Limb (tissue), 2 donors: ENCODE data around the gene FAR1.
"Not testable (repeated sequence)": the region's sequence is repeated elsewhere in the genome, so short reads cannot be mapped to it uniquely, and the experiment has no call there.

Experiments
- DNase-seq, 2 donors: peaks; one replicate each; pipeline ENCODE4 v3.0.0-alpha.2; 2016; ENCODE audit errors: extremely low spot score in 2 of 2

Gene FAR1

DNA sequence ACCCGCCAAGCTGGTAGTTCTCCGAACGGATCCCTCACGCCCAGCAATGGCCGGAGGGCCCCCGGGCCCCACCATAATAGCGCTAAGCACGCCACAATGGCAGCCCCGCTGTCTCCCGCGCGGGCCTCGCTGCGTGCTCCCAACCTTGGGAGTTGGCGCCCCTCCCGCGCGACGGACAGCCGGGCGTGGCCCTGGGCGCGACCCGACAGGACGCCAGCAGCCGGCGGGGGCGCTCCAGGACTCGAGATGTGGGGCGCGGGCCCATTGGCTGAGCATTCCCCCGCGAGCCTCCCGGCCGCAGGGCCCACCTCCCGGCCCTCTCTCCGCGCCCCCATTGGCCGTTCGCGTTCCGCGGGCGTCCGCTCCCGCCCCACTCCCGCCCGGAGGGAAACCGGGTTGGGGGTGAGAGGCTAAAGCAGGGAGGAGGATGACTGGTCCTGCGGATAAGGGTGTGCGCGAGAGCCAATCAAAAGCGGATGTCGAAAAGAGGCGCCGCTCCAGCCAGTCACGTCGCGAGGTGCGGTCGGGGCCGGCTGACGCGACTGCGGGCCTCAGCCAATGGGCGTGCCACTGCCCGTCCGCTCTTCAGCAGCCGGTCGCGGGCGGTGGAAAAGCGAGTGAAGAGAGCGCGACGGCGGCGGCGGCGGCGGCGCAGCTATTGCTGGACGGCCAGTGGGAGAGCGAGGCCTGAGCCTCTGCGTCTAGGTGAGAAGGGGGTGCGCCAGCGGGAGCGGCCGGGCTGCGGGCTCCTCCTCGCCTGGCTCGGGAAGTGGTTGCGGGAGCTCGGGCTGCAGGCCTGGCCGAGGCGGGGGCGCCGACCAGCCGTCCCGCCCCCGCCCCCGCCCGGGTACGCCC, at the start of gene FAR1:
TSS of gene FAR1 (plus strand) at position 567 of the 855 bp plus-strand sequence. CDS start 26,098 bp downstream, outside the sequence.
- peak; percentile 98 to 99 for DNase-seq

DNA sequence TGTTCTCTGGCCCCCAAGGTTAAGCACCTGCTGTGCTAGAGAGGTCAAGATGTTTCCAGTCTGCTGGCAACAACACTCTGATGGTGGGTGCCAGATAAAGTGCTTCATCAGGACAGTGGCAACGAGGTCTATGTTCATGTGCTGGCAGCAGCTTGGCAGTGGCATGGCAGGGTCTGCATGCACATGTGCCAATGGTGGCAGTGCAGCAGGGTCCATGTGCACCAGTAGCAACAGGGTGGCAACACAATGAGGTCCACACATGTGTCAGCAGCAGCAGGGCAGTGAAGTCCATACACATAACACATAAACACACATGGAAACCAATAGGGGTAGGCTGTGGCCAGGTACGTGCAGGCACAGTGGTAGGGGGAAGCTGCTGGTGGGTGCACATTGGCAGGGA, 48.4 kb upstream of the FAR1 start:
- no peak for DNase-seq

- DNase-seq: not testable (repeated sequence)
Observed at GRCh38 chr11:13626818-13627217, 41.6 kb upstream of the FAR1 start.

- not testable (repeated sequence) for DNase-seq
Observed at GRCh38 chr11:13628634-13629033, 39.8 kb upstream of the FAR1 start.

GRCh38 chr11:13629779-13630178, 38.7 kb upstream of the FAR1 start:
- DNase-seq: no peak

- DNase-seq: no peak
Observed at GRCh38 chr11:13635290-13635689, 33.2 kb upstream of the FAR1 start.

GRCh38 chr11:13635804-13636203, 32.7 kb upstream of the FAR1 start:
- no peak for DNase-seq

DNA sequence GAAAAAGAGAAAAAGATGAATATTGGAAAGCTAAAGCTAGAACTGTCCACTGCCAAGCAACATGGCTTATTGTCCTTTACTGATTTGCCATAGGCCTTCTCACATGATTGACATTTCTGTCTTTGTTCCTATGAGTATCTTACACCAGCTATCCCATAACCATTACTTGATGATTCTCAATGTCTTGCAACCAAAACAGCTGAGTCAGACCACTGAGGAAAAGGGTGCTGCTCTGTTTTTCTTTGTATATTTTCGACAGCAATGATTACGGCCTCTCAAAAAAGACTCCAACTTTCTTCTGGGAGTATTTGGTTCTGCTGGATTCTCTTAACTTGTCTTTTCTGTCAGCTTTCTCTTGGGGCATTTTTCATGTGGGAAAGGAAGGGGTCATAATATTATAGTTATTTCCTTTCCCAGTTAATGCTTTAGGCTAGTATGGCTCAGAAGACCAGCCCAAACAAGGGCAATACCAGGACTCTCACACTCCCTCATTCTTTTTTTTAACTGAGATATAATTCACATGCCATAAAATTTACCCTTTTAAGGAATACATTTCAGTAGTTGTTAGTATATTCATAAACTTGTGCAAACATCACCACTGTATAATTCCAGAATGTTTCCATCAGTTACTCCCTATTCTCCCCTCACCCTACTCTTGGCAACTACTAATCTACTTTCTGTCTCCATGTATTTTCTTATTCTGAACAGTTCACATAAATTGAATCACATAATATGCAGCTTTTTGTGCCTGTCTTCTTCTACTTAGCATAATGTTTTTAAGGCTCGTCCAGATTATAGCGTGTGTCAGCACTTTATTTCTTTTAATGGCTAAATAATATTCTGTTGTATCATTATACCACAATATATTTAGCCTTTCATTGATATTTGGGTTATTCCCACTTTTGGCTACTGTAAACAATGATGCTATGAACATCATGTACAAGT, 31.1 kb upstream of the FAR1 start:
- DNase-seq: no peak

GRCh38 chr11:13638422-13638821, 30.0 kb upstream of the FAR1 start:
- no peak for DNase-seq

- no peak for DNase-seq
Observed at GRCh38 chr11:13644997-13645687, 23.3 kb upstream of the FAR1 start.

DNA sequence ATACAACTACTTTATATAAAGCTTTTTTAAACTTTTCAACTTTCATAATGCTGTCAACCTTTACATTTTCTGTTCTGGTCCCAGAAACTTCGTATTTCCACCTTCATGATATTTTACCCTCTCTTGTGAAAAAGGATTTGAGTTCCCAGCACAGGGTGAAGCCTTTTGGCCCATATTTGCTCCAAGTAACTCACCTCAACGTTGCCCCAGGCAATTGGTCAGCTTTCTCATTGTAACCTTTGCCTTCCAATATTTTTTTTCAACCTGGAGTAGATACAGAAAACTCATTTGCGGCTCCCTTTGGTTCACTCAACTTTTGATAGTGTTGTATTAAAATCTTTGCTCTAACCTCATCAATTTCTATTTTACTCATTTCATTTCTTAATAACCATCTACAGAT, 21.1 kb upstream of the FAR1 start:
- DNase-seq: no peak

GRCh38 chr11:13649619-13650018, 18.8 kb upstream of the FAR1 start:
- no peak for DNase-seq

- DNase-seq: not testable (repeated sequence)
Observed at GRCh38 chr11:13651515-13651914, 17.0 kb upstream of the FAR1 start.

DNA sequence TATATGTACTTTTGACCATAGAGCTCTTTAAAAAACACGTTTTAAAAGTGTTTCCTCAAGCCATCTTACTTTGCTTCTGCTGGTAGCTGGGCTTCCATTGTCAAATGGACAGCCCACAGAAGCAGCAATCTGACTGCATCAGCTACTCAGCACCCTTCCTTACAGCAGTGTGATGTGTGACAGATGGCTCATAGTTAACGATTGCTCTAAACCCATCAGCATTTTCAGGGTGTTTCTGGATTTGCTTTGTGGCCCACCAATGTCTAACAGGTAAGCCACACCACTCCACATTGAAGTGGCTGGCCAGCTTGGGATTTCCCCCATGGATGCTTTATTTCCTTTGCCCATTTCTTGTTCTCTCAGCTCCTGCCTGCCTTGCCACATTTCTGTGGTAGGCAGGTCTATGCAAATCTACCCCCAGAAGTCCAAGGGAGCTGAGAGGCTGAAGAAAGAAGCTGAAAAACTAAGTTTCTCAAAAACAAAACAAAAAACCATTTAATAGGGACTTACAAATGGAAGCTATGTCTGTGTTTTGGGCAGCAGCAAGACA, 7.3 kb upstream of the FAR1 start:
- no peak for DNase-seq

- DNase-seq: no peak
Observed at GRCh38 chr11:13663631-13664071, 4.8 kb upstream of the FAR1 start.

GRCh38 chr11:13664351-13664750, 4.1 kb upstream of the FAR1 start:
- DNase-seq: no peak

- no peak for DNase-seq
Observed at GRCh38 chr11:13666708-13667107, 1.8 kb upstream of the FAR1 start.

DNA sequence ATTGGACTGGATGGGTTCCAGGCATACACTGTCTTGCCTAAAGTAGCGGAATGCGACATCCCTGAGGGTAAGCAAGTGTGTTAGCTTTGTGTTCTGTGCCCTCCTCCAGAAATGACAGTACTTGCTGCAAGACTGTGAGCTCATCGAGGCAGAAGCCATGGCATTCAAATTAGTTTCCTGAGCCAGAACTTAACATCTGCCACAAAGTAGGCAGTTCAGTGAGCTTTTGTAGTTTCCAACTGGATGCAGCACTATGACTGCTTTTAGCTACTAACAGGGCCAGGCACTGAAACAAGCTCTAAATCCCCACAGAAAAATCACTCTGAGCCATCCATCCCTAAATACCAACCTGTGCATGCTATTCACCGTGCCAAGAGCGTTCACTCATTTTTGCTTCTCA, 1.2 kb upstream of the FAR1 start:
- no peak for DNase-seq

DNA sequence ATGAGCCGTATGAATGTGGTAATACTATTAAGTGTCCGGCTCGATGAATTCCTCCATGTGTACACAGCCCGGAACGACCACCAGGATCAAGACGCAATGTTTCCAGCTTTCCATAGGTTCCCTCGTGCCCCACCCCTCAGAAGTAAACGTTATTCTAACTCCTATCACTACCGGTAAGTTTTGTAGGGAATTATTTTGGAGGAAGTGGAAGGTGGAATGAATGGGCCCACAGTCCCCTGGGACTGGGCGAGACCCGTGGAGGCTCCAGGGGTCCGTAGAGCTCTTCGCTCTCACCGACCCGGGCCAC, 720 bp upstream of the FAR1 start:
- DNase-seq: no peak

DNA sequence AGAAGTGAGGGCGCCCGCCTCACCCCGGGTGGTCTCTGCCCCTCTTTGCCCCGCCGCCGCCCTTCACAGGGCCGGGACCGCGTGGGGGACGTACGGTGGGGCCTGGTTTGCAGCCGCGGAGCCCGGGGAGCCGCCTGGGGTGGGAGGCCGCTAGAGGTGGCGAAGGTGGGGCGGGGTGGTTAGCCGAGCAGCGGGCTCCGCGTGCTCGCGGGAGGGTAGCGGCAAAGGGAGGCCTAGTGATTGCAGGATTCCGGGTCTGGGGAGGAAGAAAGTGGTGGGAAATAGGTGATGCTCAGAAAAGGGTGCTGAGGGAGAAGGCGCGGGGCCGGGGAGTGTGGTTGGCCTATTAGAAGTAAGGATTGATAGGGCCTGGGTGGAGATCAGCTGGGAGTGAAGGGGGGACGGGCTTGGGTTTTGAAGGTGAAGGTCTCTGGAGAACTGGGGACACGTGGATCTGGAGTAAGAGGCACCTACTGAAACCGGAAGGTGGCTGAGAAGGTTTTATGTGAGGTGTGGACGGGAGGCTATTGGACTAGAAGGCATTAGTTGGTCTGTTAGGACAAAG, 571 bp downstream of the FAR1 start:
- DNase-seq: no peak
